DND-41 (cell line): ENCODE results near the gene SMC3.

Experiments
- ATAC-seq: fragments of 200-7000 bp; cut with Tn5 transposase; 3 replicates; pipeline ENCODE4 v1.9.1; 2021; ENCODE audit warnings: low read depth; ENCODE audit not compliant: insufficient read depth
- DNase-seq: peaks from one replicate; pipeline ENCODE4 v3.0.0-alpha.2; 2020
- H2AFZ ChIP-seq: 2 replicates; pipeline ENCODE4 v1.6.0; 2012; ENCODE audit warnings: low read depth, low read length
- H3K27ac ChIP-seq: 2 replicates; pipeline ENCODE4 v1.5.1; 2012; ENCODE audit warnings: low read length, inconsistent platforms
- H3K27me3 ChIP-seq: fragments of 200-600 bp; sonication (generic); 2 replicates; pipeline ENCODE4 v1.6.0; 2012; ENCODE audit warnings: low read length, mild to moderate bottlenecking, inconsistent platforms; ENCODE audit not compliant: insufficient read depth, poor library complexity
- H3K36me3 ChIP-seq: 2 replicates; pipeline ENCODE4 v1.5.1; 2012; ENCODE audit warnings: low read length, inconsistent platforms; ENCODE audit not compliant: insufficient read depth
- H3K4me1 ChIP-seq: 2 replicates; pipeline ENCODE4 v1.5.1; 2012; ENCODE audit warnings: mild to moderate bottlenecking, low read length; ENCODE audit not compliant: insufficient read depth
- H3K4me2 ChIP-seq: 2 replicates; pipeline ENCODE4 v1.6.0; 2012; ENCODE audit warnings: mild to moderate bottlenecking, moderate library complexity, low read length, inconsistent platforms; ENCODE audit not compliant: insufficient read depth
- H3K4me3 ChIP-seq, 2 experiments: fragments of 200-600 bp in 1 of 2; shearing (Covaris generic) in 1 of 2; 2 replicates each; pipeline ENCODE4 v1.5.1; 2012 to 2016; ENCODE audit warnings: inconsistent platforms in 2 of 2, low read length in 2 of 2, mild to moderate bottlenecking in 2 of 2, low read depth in 1 of 2, moderate library complexity in 1 of 2
- H3K79me2 ChIP-seq: 2 replicates; pipeline ENCODE4 v1.6.0; 2012; ENCODE audit warnings: low read length, inconsistent platforms; ENCODE audit not compliant: insufficient read depth
- H3K9ac ChIP-seq: 2 replicates; pipeline ENCODE4 v1.6.0; 2012; ENCODE audit warnings: low read depth, mild to moderate bottlenecking, inconsistent platforms, low read length, moderate library complexity
- H3K9me3 ChIP-seq: 2 replicates; pipeline ENCODE4 v1.5.1; 2012; ENCODE audit warnings: low read length, moderate library complexity, mild to moderate bottlenecking, inconsistent platforms; ENCODE audit not compliant: insufficient read depth, severe bottlenecking
- H4K20me1 ChIP-seq: 2 replicates; pipeline ENCODE4 v1.6.0; 2012; ENCODE audit warnings: low read length; ENCODE audit not compliant: insufficient read depth
- EZH2 ChIP-seq: IDR thresholded peaks from 3 replicates; pipeline ENCODE4 v1.6.1; 2012; ENCODE audit warnings: borderline replicate concordance, low read depth, mild to moderate bottlenecking, moderate library complexity, low read length, inconsistent platforms; ENCODE audit not compliant: severe bottlenecking
- TF ChIP-seq, protein P1 (sequence below): IDR thresholded peaks from 2 replicates; pipeline ENCODE4 v1.5.1; 2012; ENCODE audit warnings: borderline replicate concordance, low read length, moderate library complexity, mild to moderate bottlenecking; ENCODE audit not compliant: poor library complexity, severe bottlenecking; ENCODE audit errors: extremely low read depth

The SMC3 gene

GRCh38 chr10:110546499-110547110 lies 20.9 kb upstream of the SMC3 start:
- no peak overlapping the region for H3K4me3 ChIP-seq
- no peak overlapping the region for H2AFZ ChIP-seq
- TF ChIP-seq EZH2: no peak
- TF ChIP-seq, protein P1, sequence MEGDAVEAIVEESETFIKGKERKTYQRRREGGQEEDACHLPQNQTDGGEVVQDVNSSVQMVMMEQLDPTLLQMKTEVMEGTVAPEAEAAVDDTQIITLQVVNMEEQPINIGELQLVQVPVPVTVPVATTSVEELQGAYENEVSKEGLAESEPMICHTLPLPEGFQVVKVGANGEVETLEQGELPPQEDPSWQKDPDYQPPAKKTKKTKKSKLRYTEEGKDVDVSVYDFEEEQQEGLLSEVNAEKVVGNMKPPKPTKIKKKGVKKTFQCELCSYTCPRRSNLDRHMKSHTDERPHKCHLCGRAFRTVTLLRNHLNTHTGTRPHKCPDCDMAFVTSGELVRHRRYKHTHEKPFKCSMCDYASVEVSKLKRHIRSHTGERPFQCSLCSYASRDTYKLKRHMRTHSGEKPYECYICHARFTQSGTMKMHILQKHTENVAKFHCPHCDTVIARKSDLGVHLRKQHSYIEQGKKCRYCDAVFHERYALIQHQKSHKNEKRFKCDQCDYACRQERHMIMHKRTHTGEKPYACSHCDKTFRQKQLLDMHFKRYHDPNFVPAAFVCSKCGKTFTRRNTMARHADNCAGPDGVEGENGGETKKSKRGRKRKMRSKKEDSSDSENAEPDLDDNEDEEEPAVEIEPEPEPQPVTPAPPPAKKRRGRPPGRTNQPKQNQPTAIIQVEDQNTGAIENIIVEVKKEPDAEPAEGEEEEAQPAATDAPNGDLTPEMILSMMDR: no peak
- H3K27me3 ChIP-seq: peaks cover 12% of the 10 kb centered on the region
- no peaks in the 10 kb centered on the region for H3K9me3 ChIP-seq
- H3K79me2 ChIP-seq: no peaks in the 10 kb centered on the region
- ATAC-seq (no peak), DNase-seq (no peak)
- no peak overlapping the region for H3K9ac ChIP-seq
- H3K36me3 ChIP-seq: no peaks in the 10 kb centered on the region
- no peak overlapping the region for H3K27ac ChIP-seq
- H4K20me1 ChIP-seq: no peaks in the 10 kb centered on the region
- no peak overlapping the region for H3K4me2 ChIP-seq
- no peaks in the 10 kb centered on the region for H3K4me1 ChIP-seq

GRCh38 chr10:110547139-110547761 lies 20.2 kb upstream of the SMC3 start:
- Histone ChIP-seq H3K79me2 (no peaks in the 10 kb centered on the region), H3K27ac (no peak overlapping the region), H3K4me2 (no peak overlapping the region), H2AFZ (no peak overlapping the region), H3K27me3 (peaks cover 18% of the 10 kb centered on the region), H3K9me3 (no peaks in the 10 kb centered on the region), H4K20me1 (no peaks in the 10 kb centered on the region), H3K4me3 (no peak overlapping the region), H3K9ac (no peak overlapping the region), H3K4me1 (no peaks in the 10 kb centered on the region), H3K36me3 (no peaks in the 10 kb centered on the region)
- no peak for DNase-seq
- no peak for TF ChIP-seq EZH2
- TF ChIP-seq, protein P1: peak; percentile 86
- ATAC-seq: peak; percentile 88

GRCh38 chr10:110548002-110548401 lies 19.5 kb upstream of the SMC3 start:
- ATAC-seq (no peak), DNase-seq (no peak)
- no peak for TF ChIP-seq EZH2
- TF ChIP-seq, protein P1: no peak
- no peaks in the 10 kb centered on the region for H3K4me1 ChIP-seq
- no peaks in the 10 kb centered on the region for H3K9me3 ChIP-seq
- no peaks in the 10 kb centered on the region for H4K20me1 ChIP-seq
- no peak overlapping the region for H3K9ac ChIP-seq
- H3K27me3 ChIP-seq: peaks cover 20% of the 10 kb centered on the region
- no peak overlapping the region for H3K27ac ChIP-seq
- H3K4me2 ChIP-seq: no peak overlapping the region
- H3K4me3 ChIP-seq: no peak overlapping the region
- no peak overlapping the region for H2AFZ ChIP-seq
- H3K79me2 ChIP-seq: no peaks in the 10 kb centered on the region
- no peaks in the 10 kb centered on the region for H3K36me3 ChIP-seq
